T-helper 1 cell treated with Interleukin-12 subunit alpha and Interleukin-12 subunit beta and Interleukin-4 antibody, amounts not matched to agents 30 ng/mL and 1 ng/mL, for 36 hours (primary cell): ENCODE data around the gene CCDC71. TPM values are rescaled to one million over a fixed set of nuclear protein-coding genes. Genes with fewer than 3 reads are reported as not detected.

Experiments
- intact Hi-C: fragments of 100-400 bp; cut with micrococcal nuclease; formaldehyde crosslinking; loops from one replicate; pipeline ENCODE4 v1.15.1; 2024
- total RNA-seq: library from RNA; stranded (reverse); gene quantifications from 2 replicates; pipeline ENCODE4 v1.2.3, GENCODE V29; 2022

Gene CCDC71
- total RNA-seq, 1 donor from 2014 or later, result 25.1 TPM

- intact Hi-C loops, result no loop called here
Observed at GRCh38 chr3:49132437-49133225, 33.5 kb downstream of the CCDC71 start, which contains the start of gene LAMB2. Gene LAMB2, minus strand, starts transcription at chr3:49133050. Its CDS starts 183 bp downstream, at chr3:49132867.

GRCh38 chr3:49132073-49132436 is 34.1 kb downstream of the CCDC71 start:
- intact Hi-C loops, result no loop called here

GRCh38 chr3:49131576-49131975 is 34.6 kb downstream of the CCDC71 start:
- intact Hi-C loops, result no loop called here

- intact Hi-C loops, result no loop called here
Observed at GRCh38 chr3:49131040-49131439, 35.1 kb downstream of the CCDC71 start.

GRCh38 chr3:49124991-49125670 is 41.0 kb downstream of the CCDC71 start:
- intact Hi-C loops, result loop anchor here (5.0 kb wide), 1 partner anchor 547 kb away; the partner anchor contains the start of gene APEH

GRCh38 chr3:49124203-49124602 is 41.9 kb downstream of the CCDC71 start:
- intact Hi-C loops, result loop anchor here (5.0 kb wide), 1 partner anchor 548 kb away; the partner anchor contains the start of gene APEH

- intact Hi-C loops, result loop anchor here (5.0 kb wide), 1 partner anchor 549 kb away; the partner anchor contains the start of gene APEH
Observed at GRCh38 chr3:49123687-49124086, 42.4 kb downstream of the CCDC71 start.

GRCh38 chr3:49122886-49123545 is 43.1 kb downstream of the CCDC71 start:
- intact Hi-C loops, result loop anchor here (5.0 kb wide), 1 partner anchor 549 kb away; the partner anchor contains the start of gene APEH

GRCh38 chr3:49122451-49122850 is 43.7 kb downstream of the CCDC71 start:
- intact Hi-C loops, result loop anchor here (5.0 kb wide), 1 partner anchor 550 kb away; the partner anchor contains the start of gene APEH

- intact Hi-C loops, result loop anchor here (5.0 kb wide), 1 partner anchor 550 kb away; the partner anchor contains the start of gene APEH
Observed at GRCh38 chr3:49122022-49122421, 44.1 kb downstream of the CCDC71 start.

GRCh38 chr3:49121132-49121736 is 44.9 kb downstream of the CCDC71 start:
- intact Hi-C loops, result loop anchor here (2.0 to 5.0 kb wide), 2 partner anchors 404 to 551 kb away; partner anchors contain the start of genes APEH and IP6K2

- intact Hi-C loops, result loop anchor here (1.0 to 5.0 kb wide), 12 partner anchors 16 to 552 kb away; partner anchors contain the start of genes APEH, DAG1, IMPDH2 and IP6K2
Observed at GRCh38 chr3:49120438-49121131, 45.5 kb downstream of the CCDC71 start, which contains the start of gene USP19. Gene USP19, minus strand, starts transcription at chr3:49120823. Its CDS starts 1,678 bp downstream, at chr3:49119145.

GRCh38 chr3:49120096-49120437 is 46.1 kb downstream of the CCDC71 start:
- intact Hi-C loops, result loop anchor here (1.0 to 5.0 kb wide), 12 partner anchors 16 to 552 kb away; partner anchors contain the start of genes APEH, DAG1, IMPDH2 and IP6K2

GRCh38 chr3:49119439-49119838 is 46.7 kb downstream of the CCDC71 start:
- intact Hi-C loops, result no loop called here

- intact Hi-C loops, result no loop called here
Observed at GRCh38 chr3:49119036-49119435, 47.1 kb downstream of the CCDC71 start.

Other genes with a start within 250 kb of the CCDC71 start
- 128 and 137 TPM in 2 replicates for gene ARIH2, start 247.5 kb downstream of the CCDC71 start, total RNA-seq
- gene P4HTM, start 176.1 kb downstream of the CCDC71 start, total RNA-seq, result 43.3 and 48.9 TPM in 2 replicates
- 148 and 151 TPM in 2 replicates for gene WDR6, start 158.9 kb downstream of the CCDC71 start, total RNA-seq
- gene DALRD3, start 147.8 kb downstream of the CCDC71 start, total RNA-seq, result 22.2 and 23.1 TPM in 2 replicates
- gene NDUFAF3, start 144.2 kb downstream of the CCDC71 start, total RNA-seq, result 119 and 120 TPM in 2 replicates
- gene IMPDH2, start 136.9 kb downstream of the CCDC71 start, total RNA-seq, result 157 and 161 TPM in 2 replicates
- 150 TPM in 2 replicates for gene QRICH1, start 72.3 kb downstream of the CCDC71 start, total RNA-seq
- 207 and 215 TPM in 2 replicates for gene QARS1, start 61.6 kb downstream of the CCDC71 start, total RNA-seq
- gene USP19, start 45.5 kb downstream of the CCDC71 start, total RNA-seq, result 71.7 and 75.0 TPM in 2 replicates
- gene LAMB2, start 33.3 kb downstream of the CCDC71 start, total RNA-seq, result not detected in 2 replicates
- 2.0 and 2.6 TPM in 2 replicates for gene KLHDC8B, start 5.3 kb upstream of the CCDC71 start, total RNA-seq
- gene C3orf62, start 110.9 kb upstream of the CCDC71 start, total RNA-seq, result 14.7 and 16.7 TPM in 2 replicates
- gene USP4, start 173.7 kb upstream of the CCDC71 start, total RNA-seq, result 95.2 and 97.2 TPM in 2 replicates
- 120 TPM in 2 replicates for gene GPX1, start 192.0 kb upstream of the CCDC71 start, total RNA-seq
- 420 and 425 TPM in 2 replicates for gene RHOA, start 245.6 kb upstream of the CCDC71 start, total RNA-seq
- 21.6 and 24.1 TPM in 2 replicates for gene TCTA, start 246.1 kb upstream of the CCDC71 start, total RNA-seq